Measurements from ENCODE around the gene TSGA10IP. TPM values are rescaled to one million over a fixed set of nuclear protein-coding genes. Genes with fewer than 3 reads are reported as not detected.

TSGA10IP gene
- total and polyA plus RNA-seq, 12 donors, result 0.01 TPM; not detected in 11

DNA sequence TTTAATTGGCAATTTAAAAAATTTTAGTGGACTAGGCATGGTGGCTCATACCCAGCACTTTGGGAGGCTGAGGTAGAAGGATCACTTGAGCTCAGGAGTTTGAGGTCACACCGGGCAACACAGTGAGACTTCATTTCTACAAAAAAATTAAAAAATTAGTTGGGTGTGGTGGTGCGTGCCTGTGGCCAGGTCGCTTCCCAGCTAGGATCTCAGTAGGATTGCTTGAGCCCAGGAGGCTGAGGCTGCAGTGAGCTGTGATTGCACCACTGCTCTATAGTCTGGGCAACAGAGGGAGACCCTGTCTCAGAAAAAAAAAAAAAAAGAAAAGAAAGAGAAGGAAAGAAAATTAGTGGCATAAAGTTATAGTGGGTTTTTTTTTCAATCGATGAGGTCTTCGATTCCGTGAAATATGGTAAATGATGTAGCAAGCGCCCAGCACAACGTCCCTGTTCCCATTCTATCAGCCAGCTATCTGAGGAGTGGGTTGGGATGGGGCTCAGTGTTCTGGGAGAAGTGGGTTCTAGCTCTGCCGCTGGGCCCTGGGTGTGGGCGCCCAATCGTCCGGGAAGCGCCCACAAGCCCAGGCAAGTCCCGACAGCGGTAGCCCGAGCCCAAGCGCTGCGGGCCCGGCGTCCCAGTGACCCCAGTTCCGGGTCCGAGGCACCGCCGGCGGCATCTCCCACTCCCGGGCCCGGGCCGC is 46.5 kb upstream of the TSGA10IP start:
- WGBS, 2 donors, result 29 to 33% methylated on average over 21 to 28 of the region's 28 CpGs
- intact Hi-C loops (cut with DNase I), result no loop called here
- peak overlapping the region; percentile 41 to 79 (median 61) for H3K4me3 ChIP-seq
- peaks cover 0 to 6% (median 0%) of the 10 kb centered on the region in 9 donors for H3K36me3 ChIP-seq
- H3K9me3 ChIP-seq, result no peaks in the 10 kb centered on the region
- peaks cover 7 to 38% (median 27%) of the 10 kb centered on the region in 9 donors for H3K4me1 ChIP-seq
- DNase-seq (no peak), ATAC-seq (no peak)
- peaks cover 0 to 9% (median 4%) of the 10 kb centered on the region in 7 donors for H3K27me3 ChIP-seq
- TF ChIP-seq CTCF (IDR thresholded peaks at IDR 0.05), result no peak
- peak overlapping the region in 6 of 10 donors; percentile 10 to 93 (median 62) for H3K27ac ChIP-seq

- H3K36me3 ChIP-seq, result peaks cover 0 to 6% (median 0%) of the 10 kb centered on the region in 9 donors
- H3K4me1 ChIP-seq, result peaks cover 7 to 30% (median 19%) of the 10 kb centered on the region in 9 donors
- intact Hi-C loops (cut with DNase I), result no loop called here
- peak overlapping the region in 7 of 10 donors; percentile 10 to 93 (median 61) for H3K27ac ChIP-seq
- peak overlapping the region; percentile 41 to 79 (median 61) for H3K4me3 ChIP-seq
- H3K27me3 ChIP-seq, result peaks cover 0 to 9% (median 4%) of the 10 kb centered on the region in 7 donors
- no peaks in the 10 kb centered on the region for H3K9me3 ChIP-seq
- DNase-seq, result peak; percentile 51 to 62
- TF ChIP-seq CTCF (IDR thresholded peaks at IDR 0.05), result no peak
- peak; percentile 22 to 79 (median 64) for ATAC-seq
- 2% methylated on average over 65 to 78 of the region's 78 CpGs for WGBS, 2 donors
Measured at GRCh38 chr11:65899356-65900124, 45.7 kb upstream of the TSGA10IP start.

DNA sequence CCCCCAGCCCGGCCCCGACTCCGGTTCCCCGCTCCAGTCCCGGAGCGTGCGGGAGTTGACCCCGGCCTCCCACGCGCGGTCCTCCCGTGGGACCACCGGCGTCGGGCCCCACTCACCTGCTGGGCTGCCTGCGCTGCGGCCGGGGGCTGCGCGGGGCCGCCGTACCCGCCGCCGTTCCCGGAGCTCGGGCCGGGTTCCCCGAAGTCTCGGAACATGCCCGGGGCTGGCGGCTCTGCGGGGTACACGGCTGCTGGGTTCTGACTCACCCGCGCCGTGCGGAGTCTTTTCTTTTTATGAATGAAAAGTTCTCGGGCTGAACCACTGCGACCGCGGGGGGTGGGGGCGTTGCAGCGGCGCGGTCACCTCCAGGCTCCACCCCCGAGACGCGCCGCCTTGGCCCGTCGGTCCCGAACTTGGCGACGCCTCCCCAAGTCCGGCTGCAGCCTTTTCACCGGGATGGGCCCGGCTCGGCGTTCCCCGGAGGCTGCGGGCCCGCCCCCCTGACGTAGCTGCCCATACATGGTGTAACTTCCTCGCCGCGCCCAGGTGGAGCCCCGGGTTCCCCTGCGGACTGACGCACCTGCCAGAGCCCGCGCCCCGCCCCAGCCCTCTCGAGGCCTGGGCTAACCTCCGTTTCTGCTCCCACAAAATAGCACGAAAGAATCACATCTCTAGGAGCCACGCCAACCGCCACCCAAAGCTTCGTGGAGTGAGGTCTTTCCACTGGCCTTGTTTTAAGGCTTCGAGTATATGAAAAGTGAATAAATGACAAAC is 45.0 kb upstream of the TSGA10IP start, which contains the start of gene FOSL1:
Gene FOSL1, minus strand, starts transcription at position 264 of the 774 bp plus-strand sequence. Its CDS starts 49 bp downstream, at position 215.
- peaks cover 0 to 9% (median 4%) of the 10 kb centered on the region in 7 donors for H3K27me3 ChIP-seq
- peaks cover 6 to 25% (median 17%) of the 10 kb centered on the region in 9 donors for H3K4me1 ChIP-seq
- 2% methylated on average over 74 to 80 of the region's 80 CpGs for WGBS, 2 donors
- H3K36me3 ChIP-seq, result peaks cover 0 to 6% (median 0%) of the 10 kb centered on the region in 9 donors
- H3K4me3 ChIP-seq, result peak within 1 kb of the TSS; percentile 41 to 79 (median 61)
- peak within 1 kb of the TSS in 7 of 10 donors; percentile 10 to 93 (median 61) for H3K27ac ChIP-seq
- intact Hi-C loops (cut with DNase I), result no loop called here
- peak in 1 of 9 donors; percentile 9 for TF ChIP-seq CTCF (IDR thresholded peaks at IDR 0.05)
- DNase-seq, result peak; percentile 86 to 88
- no peaks in the 10 kb centered on the region for H3K9me3 ChIP-seq
- ATAC-seq, result peak; percentile 88 to 95 (median 91)

- 69 to 73% methylated on average over 11 of the region's 11 CpGs for WGBS, 2 donors
- Histone ChIP-seq H3K27ac (peak overlapping the region in 3 of 10 donors; percentile 64 to 93 (median 83)), H3K4me3 (peak overlapping the region in 7 of 10 donors; percentile 54 to 72 (median 63)), H3K9me3 (no peaks in the 10 kb centered on the region), H3K36me3 (peaks cover 0 to 3% (median 0%) of the 10 kb centered on the region in 9 donors), H3K4me1 (peaks cover 6 to 25% (median 17%) of the 10 kb centered on the region in 9 donors), H3K27me3 (peaks cover 0 to 9% (median 4%) of the 10 kb centered on the region in 7 donors)
- no peak for TF ChIP-seq CTCF (IDR thresholded peaks at IDR 0.05)
- no peak for ATAC-seq
- DNase-seq, result no peak
- intact Hi-C loops (cut with DNase I), result no loop called here
Measured at GRCh38 chr11:65900899-65901180, 44.4 kb upstream of the TSGA10IP start.
